WI38 (cell line): ENCODE data around the gene CDKN1B.

Experiments used
- H3K4me3 ChIP-seq: 2 replicates; pipeline ENCODE4 v1.5.1; 2011; ENCODE audit warnings: low read depth, mild to moderate bottlenecking, control low read depth, low read length
- TF ChIP-seq, protein P1 (sequence below): IDR thresholded peaks from 2 replicates; pipeline ENCODE4 v1.5.1; 2012; ENCODE audit warnings: low read depth, mild to moderate bottlenecking, control low read depth, low read length

Gene CDKN1B

GRCh38 chr12:12724421-12725085, 7.4 kb downstream of the CDKN1B start:
- peak overlapping the region; percentile 79 for H3K4me3 ChIP-seq
- TF ChIP-seq, protein P1, sequence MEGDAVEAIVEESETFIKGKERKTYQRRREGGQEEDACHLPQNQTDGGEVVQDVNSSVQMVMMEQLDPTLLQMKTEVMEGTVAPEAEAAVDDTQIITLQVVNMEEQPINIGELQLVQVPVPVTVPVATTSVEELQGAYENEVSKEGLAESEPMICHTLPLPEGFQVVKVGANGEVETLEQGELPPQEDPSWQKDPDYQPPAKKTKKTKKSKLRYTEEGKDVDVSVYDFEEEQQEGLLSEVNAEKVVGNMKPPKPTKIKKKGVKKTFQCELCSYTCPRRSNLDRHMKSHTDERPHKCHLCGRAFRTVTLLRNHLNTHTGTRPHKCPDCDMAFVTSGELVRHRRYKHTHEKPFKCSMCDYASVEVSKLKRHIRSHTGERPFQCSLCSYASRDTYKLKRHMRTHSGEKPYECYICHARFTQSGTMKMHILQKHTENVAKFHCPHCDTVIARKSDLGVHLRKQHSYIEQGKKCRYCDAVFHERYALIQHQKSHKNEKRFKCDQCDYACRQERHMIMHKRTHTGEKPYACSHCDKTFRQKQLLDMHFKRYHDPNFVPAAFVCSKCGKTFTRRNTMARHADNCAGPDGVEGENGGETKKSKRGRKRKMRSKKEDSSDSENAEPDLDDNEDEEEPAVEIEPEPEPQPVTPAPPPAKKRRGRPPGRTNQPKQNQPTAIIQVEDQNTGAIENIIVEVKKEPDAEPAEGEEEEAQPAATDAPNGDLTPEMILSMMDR, result no peak

GRCh38 chr12:12725086-12725955, 8.2 kb downstream of the CDKN1B start:
- peak overlapping the region; percentile 79 for H3K4me3 ChIP-seq
- TF ChIP-seq, protein P1, result no peak

DNA sequence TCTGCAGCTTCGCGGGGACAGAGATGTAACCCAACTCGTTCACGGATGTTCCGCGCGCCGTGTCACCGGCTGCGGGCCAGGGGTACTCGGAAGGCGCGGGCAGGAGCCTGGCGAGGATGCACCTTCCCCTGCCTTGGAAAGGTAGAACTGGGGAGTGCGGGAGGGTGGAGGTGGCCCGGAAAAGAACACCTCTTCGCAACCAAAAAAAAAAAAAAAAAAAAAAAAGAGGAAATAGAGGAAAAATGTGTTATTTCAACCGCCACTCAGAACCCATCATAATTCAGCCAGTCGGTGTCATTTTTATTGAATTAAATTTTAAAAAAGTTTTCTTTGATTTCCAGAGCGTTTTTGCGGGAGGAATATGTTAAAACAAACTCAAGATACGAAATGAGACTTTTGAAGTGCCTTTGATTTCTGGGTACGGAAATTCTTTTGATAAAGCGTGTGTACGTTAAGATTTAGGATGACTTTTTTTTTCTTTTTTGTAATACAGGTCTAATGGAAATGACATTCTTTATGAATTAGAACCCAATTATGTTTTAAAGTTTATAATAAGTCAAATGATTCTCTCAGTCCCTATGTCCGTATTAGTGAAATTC, 8.9 kb downstream of the CDKN1B start:
- H3K4me3 ChIP-seq, result peak overlapping the region; percentile 79
- TF ChIP-seq, protein P1, result no peak

DNA sequence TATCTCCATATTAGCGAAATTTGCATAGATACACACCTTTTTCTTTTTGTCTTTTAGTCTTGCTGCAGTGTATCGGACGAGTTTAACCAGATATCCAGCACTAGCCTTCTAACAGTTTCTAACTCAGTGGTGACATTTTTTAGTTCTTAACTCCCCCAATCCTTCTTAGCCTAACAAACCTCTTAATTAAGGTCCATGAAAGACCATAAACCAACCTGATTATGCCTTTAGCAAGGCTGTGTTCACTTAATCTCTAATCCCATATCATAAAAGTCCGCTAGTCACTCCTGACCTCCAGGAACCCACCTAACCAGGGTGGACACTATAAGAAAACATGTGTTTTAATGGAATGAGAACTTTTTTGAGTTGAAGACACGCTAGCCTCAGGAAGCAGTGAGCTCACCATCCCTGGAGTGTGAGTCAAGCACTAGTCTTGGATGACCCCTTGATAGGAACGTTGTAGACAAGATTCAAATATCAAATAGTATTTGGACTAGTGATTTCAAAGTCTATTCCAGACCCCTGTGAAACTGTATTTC, 9.5 kb downstream of the CDKN1B start:
- TF ChIP-seq, protein P1, result no peak
- peak overlapping the region; percentile 79 for H3K4me3 ChIP-seq

DNA sequence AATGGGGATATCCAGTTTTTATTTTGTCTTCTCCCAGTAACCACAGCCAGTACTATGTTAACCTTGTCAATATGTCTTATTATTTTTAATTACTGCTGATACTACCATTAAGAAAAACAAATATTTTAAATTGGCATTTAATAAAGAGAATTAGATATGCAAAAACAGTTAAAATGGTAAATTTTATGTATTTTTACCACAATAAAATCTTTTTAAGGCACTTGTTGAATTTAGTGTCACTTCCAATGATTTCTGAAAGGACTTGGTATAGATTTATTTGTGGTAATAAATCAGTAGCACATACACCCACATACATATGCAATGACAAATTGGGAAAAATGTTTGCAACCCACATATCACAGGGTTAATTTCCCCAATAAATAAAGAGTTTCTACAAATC, 14.0 kb downstream of the CDKN1B start:
- H3K4me3 ChIP-seq, result no peak overlapping the region
- TF ChIP-seq, protein P1, result no peak

DNA sequence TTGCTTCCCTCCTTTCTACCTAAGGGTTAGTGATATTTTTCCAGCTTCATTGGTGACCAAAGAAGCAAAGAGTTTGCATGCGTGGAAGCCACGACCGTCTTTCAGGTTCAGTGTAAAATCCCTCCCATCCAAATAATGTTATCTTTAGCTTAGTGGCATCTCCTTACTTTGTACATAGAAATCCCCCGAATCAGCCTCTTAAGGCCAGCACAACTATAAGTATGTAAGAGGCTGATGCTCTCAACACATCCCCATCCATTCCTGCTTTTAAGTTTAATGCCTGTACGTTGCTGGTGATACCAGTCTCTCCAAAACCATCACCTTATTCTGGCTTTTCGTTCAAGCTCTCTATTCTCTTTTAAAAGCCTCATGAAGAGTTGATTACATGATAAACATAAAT, 14.6 kb downstream of the CDKN1B start:
- TF ChIP-seq, protein P1, result no peak
- H3K4me3 ChIP-seq, result no peak overlapping the region

- no peak overlapping the region for H3K4me3 ChIP-seq
- TF ChIP-seq, protein P1, result no peak
Measured at GRCh38 chr12:12733118-12733517, 15.9 kb downstream of the CDKN1B start.
